Retina (tissue), 1 donor: Measurements from ENCODE around the gene BRAT1.

ENCODE experiments used
- DNase-seq: peaks from one replicate; pipeline ENCODE4 v3.0.0-alpha.2; 2016

BRAT1 gene

DNA sequence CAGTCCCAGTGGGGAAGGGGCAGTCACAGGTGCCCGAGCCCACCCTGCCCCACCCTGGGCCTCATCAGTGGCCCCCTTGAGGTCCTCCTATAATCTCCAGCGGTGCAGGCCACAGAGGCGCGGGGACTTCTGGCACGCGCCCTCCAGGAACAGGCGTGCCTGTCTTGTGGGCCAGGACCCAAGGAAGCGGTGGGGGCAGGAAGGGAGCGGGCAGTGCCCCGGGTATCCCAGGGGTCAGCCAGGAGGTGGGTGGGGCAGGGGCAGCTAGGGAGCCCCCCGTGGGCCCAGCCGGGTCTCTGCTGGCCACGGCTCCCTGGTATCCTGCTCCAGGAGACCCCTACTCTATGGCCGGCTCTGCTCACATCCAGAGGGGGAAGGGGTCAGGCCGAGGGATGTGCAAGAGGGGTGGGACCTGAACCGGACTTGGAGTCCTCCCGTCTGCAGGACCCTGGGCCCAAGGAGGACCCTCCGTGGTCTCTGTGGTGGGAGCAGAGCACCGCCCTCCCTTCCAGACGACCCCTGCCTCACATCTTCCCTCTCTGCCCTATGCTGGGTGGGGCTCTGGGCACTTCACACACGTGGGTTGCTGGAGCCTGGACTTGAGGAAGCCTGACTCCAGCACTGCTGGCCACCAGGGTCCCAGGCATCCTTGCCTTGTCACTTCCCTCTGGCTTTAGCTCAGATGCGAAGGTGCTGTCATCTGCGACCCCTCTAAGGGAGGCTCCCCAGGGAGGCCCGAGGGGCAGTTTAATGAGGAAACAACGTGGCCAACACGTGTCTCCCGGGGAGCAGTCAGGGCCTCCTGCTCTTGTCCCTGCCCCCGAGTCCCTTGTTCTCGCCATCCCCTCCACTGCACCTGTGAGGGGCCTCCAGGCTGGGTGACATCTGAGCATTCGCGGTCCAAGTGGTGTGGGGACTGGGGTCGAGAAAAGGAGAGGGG lies 60.9 kb downstream of the BRAT1 start:
- DNase-seq, result peak; percentile 62

DNA sequence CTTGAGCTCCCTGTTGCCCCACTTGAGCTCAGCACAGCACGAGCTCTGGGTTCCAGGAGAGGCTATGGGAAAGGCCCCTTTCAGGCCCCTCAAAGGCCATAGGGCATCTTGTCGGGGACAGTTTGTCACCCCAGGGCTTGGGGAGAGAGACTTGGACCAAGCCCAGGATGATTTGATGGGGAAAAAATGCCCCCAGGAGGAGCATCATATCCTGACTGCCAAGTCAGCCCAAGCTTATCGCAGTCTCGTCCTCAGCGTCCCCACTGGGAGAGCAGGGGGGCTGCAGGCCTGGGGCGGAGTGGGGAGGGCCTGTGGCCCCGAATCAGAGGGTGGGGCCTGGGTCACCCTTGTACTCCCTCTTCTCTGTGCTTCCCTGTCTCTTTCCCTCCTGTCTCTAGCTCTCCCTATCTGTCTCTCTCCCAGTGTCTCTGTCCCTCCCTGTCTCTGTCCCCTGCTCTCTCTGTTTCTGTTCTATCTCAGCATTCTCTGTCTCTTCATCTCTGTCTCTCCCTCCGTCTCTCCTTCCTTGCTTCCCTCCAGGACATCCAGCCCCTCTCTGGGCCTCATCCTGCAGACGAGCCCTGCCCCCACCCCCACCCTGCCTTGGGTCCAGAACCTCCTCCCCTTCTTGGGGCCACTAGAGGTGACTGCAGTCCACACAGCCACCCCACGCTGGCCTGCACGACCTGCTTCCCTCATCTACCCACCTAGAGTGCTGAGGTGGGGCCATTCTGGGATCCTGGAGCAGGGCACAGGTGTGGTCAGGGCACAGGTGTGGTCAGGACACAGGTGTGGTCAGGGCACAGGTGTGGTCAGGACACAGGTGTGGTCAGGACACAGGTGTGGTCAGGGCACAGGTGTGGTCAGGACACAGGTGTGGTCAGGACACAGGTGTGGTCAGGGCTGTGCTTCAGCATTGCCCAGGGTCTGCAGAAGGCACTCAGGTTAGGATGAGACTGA lies 61.8 kb downstream of the BRAT1 start:
- DNase-seq, result no peak

DNA sequence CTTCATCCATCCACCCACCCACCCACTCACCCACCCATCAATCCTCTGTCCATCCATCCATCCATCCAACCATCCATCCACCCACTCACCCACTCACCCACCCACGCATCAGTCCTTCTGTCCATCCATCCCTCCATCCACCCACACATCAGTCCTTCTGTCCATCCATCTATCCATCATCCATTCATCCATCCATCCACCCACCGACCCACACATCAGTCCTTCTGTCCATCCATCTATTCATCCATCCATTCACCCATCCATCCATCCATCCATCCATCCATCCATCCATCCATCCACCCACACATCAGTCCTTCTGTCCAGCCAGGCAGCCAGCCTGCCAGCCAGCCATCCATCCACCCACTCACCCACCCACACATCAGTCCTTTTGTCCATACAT lies 63.3 kb downstream of the BRAT1 start:
- no peak for DNase-seq

DNA sequence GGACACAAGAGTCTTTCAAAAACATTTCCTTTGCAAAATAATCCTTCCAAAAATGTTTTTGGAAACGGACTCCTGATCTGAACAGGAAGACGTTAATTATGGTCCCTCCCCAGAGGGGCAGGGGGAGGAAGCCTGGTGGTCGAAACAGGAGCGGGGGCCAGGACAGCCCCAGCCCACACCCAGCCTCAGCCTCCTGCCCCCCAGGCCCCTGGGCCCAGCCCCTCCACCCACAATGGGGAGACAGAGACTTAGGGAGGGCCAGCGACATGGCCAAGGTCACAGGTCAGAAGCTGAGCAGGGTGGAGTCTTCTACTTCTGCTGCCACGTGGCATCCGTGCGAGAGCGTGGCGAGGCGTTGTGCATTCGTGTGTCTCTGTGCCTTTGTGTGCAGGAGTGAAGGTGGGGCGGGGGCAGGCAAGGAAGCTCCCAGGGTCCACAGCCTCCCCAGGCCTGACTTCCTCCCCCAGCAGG lies 65.1 kb downstream of the BRAT1 start:
- DNase-seq, result no peak

DNA sequence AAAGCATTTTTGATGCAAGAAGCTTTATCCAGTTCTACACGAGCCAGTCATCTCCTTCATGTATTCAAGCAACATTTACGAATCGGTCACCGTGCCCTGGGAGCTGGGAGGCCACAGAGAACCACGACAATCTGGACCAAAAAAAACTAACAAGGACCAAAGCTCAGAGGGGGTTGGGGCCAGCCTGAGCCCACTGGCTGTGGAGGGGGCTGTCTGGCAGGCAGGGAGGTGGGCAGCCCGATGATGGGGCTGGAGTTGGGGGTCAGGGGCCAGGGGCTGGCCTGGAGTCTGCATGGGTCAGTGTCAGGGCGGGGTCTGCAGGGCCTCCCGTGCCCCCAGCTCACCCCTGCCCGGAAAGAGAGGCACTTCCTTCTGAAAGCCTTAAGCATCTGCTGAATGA lies 66.6 kb downstream of the BRAT1 start:
- DNase-seq, result no peak

DNA sequence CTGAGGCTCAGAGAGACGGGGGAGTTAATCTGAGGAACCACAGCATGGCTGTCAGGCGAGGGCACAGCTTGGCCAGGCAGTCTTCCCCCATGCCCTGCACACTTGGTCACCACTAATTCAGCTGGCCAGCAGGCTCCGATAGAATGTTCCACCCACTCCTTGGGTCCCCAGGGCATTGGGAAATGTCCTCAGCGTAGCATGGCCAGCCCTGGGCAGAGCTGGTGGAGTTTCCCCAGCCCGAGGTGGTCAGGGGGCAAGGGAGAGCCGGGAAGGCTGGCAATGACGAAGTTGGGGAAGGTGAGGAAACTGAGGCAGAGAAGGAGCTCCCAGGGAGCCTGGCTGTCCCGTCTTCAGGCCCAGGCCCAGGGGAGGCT lies 67.1 kb downstream of the BRAT1 start:
- no peak for DNase-seq
